Ascending aorta (tissue), 2 donors: ENCODE data around the gene HLA-DRA. TPM values are rescaled to one million over a fixed set of nuclear protein-coding genes. Genes with fewer than 3 reads are reported as not detected.
"Not testable (repeated sequence)": the region's sequence is repeated elsewhere in the genome, so short reads cannot be mapped to it uniquely, and the experiment has no call there.

ENCODE experiments used
- DNase-seq, 2 donors: peaks; one replicate each; pipeline ENCODE4 v3.0.0-alpha.2; 2019; ENCODE audit warnings: low spot score in 2 of 2
- H3K27ac ChIP-seq, 2 donors: fragments of 200-600 bp; sonication (generic); one replicate each; pipeline ENCODE4 v1.5.1; 2016 to 2017; ENCODE audit warnings: mild to moderate bottlenecking in 1 of 2
- H3K27me3 ChIP-seq: fragments of 200-600 bp; sonication (generic); one replicate; pipeline ENCODE4 v1.5.1; 2017
- H3K36me3 ChIP-seq, 2 donors: fragments of 200-600 bp; sonication (generic); one replicate each; pipeline ENCODE4 v1.5.1; 2016
- H3K4me1 ChIP-seq, 2 donors: fragments of 200-600 bp; sonication (generic); one replicate each; pipeline ENCODE4 v1.5.1; 2016 to 2017; ENCODE audit warnings: mild to moderate bottlenecking in 1 of 2
- H3K4me3 ChIP-seq, 2 donors: fragments of 200-600 bp; sonication (generic); one replicate each; pipeline ENCODE4 v1.5.1; 2016 to 2017; ENCODE audit warnings: mild to moderate bottlenecking in 1 of 2
- H3K9me3 ChIP-seq, 2 donors: fragments of 200-600 bp; sonication (generic); one replicate each; pipeline ENCODE4 v1.5.1; 2016
- intact Hi-C: fragments of 100-400 bp; cut with DNase I; formaldehyde crosslinking; loops from one replicate; pipeline ENCODE4 v1.15.1; 2023
- total RNA-seq: library from RNA; depleted of rRNA; stranded (reverse); fragments of >200 nt; gene quantifications from one replicate; pipeline ENCODE4 v1.1.0, GENCODE V29; 2016
- TF ChIP-seq, protein P1 (sequence below), 3 experiments: fragments of 200-600 bp in 2 of 3; fragments of 450-650 bp in 1 of 3; sonication (generic) in 2 of 3; IDR thresholded peaks; one replicate each; pipeline ENCODE4 v1.5.1; 2016 to 2019; ENCODE audit warnings: antibody characterized with exemption in 3 of 3, mild to moderate bottlenecking in 1 of 3, moderate library complexity in 1 of 3

HLA-DRA gene
- total RNA-seq, 1 donor from 2014 or later, result 220 TPM

DNA sequence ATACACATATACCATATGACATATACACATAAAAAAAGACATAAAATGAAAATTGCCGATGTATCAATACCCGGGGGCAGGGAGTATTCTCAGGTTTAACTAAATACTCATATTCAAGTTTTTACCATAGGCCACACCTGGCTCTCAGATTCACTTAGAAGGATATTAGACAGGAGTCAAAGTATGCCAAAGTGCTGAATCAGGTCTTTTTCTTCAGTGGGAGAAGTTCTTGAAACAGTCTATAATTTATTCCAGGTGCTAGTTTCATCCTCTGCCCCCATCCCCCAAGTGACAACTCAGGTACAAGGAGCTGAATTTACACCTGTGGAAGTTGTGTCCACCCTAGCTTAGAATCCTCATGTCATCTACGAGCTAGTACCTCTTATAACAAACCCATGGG is 8.5 kb upstream of the HLA-DRA start:
- Histone ChIP-seq H3K36me3 (no peaks in the 10 kb centered on the region), H3K4me1 (no peaks in the 10 kb centered on the region), H3K9me3 (no peaks in the 10 kb centered on the region), H3K4me3 (no peak overlapping the region), H3K27ac (no peak overlapping the region), H3K27me3 (no peaks in the 10 kb centered on the region)
- intact Hi-C loops, result no loop called here
- TF ChIP-seq, protein P1, sequence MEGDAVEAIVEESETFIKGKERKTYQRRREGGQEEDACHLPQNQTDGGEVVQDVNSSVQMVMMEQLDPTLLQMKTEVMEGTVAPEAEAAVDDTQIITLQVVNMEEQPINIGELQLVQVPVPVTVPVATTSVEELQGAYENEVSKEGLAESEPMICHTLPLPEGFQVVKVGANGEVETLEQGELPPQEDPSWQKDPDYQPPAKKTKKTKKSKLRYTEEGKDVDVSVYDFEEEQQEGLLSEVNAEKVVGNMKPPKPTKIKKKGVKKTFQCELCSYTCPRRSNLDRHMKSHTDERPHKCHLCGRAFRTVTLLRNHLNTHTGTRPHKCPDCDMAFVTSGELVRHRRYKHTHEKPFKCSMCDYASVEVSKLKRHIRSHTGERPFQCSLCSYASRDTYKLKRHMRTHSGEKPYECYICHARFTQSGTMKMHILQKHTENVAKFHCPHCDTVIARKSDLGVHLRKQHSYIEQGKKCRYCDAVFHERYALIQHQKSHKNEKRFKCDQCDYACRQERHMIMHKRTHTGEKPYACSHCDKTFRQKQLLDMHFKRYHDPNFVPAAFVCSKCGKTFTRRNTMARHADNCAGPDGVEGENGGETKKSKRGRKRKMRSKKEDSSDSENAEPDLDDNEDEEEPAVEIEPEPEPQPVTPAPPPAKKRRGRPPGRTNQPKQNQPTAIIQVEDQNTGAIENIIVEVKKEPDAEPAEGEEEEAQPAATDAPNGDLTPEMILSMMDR (IDR thresholded peaks at IDR 0.05), result no peak
- DNase-seq, result no peak

DNA sequence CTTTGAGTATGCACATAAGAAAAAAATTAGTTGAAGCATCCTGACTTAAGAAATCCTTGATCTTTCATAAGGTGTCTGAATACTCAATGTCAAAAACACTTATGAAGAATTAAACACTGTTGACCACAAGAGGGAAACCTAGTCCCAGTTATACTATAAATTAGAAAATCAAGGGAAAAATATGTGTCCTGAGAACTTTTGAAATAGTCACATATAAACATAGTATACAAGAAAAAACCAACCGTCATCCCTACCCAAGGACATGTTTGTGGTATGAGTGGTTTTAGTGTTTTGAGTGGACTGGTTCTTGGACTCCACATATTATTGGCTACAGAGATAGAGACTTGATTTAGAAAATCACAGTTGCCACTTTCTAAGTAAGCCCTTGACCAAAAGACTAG is 7.6 kb upstream of the HLA-DRA start:
- intact Hi-C loops, result loop anchor here (2.0 kb wide), 1 partner anchor 269 kb away; no protein-coding TSS in a partner anchor
- TF ChIP-seq, protein P1 (IDR thresholded peaks at IDR 0.05), result peak; percentile 21 to 46 (median 38)
- no peaks in the 10 kb centered on the region for H3K4me1 ChIP-seq

DNA sequence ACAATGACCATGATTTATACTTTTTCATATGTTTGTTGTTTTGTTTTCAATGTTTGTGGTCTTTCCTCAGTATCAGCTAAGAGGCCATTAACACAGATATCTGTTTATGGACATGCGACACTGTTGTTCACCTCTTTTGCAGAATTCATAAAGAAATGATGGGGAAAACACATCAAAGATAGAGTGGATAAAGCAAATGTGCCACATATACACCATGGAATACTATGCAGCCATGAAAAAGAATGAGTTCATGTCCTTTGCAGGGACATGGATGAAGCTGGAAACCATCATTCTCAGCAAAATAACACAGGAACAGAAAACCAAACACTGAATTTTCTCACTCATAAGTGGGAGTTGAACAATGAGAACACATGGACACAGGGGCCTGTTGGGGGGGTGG is 5.7 kb upstream of the HLA-DRA start:
- DNase-seq, H3K4me3 ChIP-seq, H3K4me1 ChIP-seq, H3K27ac ChIP-seq, H3K36me3 ChIP-seq, H3K27me3 ChIP-seq, H3K9me3 ChIP-seq: not testable (repeated sequence)
- intact Hi-C loops, result loop anchor here (2.0 kb wide), 1 partner anchor 267 kb away; no protein-coding TSS in a partner anchor

More for the DNA sequence above, 7.6 kb upstream of the HLA-DRA start:
- DNase-seq, result no peak
- Histone ChIP-seq H3K27ac (no peak overlapping the region), H3K36me3 (no peaks in the 10 kb centered on the region), H3K27me3 (no peaks in the 10 kb centered on the region), H3K4me3 (no peak overlapping the region), H3K9me3 (no peaks in the 10 kb centered on the region)

DNA sequence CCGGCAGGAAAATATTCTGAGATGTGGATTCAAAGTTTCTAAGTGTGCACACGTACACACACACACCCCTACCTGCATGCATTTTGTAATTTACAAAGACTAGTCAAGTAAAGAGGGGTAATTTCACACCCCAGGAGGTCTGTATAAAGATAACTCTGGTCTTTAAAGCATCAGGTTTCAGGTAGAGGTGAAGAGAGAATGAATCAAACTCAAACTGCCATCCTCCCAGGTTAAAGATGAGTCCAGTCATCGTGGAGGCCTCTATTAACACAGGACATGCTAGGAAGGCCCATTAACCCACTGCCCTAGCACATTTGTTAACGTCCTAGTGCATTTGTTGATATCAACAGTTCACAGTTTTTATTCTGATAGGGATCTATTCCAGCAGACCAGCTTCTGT is 3.5 kb upstream of the HLA-DRA start:
- no peaks in the 10 kb centered on the region for H3K9me3 ChIP-seq
- TF ChIP-seq, protein P1 (IDR thresholded peaks at IDR 0.05), result no peak
- intact Hi-C loops, result no loop called here
- DNase-seq, result no peak
- no peaks in the 10 kb centered on the region for H3K27me3 ChIP-seq
- H3K4me3 ChIP-seq, result no peak overlapping the region
- no peaks in the 10 kb centered on the region for H3K4me1 ChIP-seq
- H3K27ac ChIP-seq, result no peak overlapping the region
- H3K36me3 ChIP-seq, result no peaks in the 10 kb centered on the region

DNA sequence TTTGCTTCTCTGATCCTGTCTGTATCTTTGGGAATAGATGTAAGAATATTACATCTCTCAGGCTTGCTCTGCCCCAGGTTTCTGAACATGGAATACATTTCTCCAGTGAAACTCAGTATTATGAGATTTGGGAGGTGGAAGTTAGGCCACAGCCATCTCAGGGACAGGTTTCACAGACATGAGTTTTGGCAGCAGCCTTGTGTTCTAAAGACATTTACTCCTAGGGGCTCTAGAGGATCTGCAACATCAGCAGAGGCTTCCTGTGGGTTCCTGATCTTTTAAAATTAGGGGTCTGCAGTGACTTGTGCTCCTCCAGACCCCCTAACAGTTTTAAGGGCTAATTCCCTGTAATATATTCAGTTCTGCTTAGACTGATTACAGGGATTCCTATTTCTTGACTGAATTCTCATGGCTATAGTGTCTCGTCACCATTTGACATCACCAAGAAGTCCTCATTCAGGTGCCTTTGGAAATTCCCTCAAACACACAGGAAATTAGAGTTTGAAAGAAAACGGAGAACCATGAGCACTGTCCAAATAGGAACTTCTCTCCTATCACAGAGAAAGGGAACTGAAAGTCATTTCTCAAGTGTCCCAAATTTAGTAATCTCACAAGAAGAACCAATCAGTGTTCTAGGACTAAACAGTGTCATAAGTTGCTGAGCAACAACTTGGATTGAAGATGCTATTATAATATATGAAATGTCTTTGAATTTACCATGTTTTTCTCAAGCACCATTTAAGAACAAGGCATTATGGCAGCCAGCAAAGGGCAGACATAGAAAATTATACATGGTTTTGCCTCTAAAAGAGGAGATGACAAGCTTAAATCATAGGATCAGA is 2.5 kb upstream of the HLA-DRA start:
- H3K4me3 ChIP-seq, result no peak overlapping the region
- H3K36me3 ChIP-seq, result no peaks in the 10 kb centered on the region
- DNase-seq, result no peak
- TF ChIP-seq, protein P1 (IDR thresholded peaks at IDR 0.05), result no peak
- H3K27me3 ChIP-seq, result no peaks in the 10 kb centered on the region
- H3K27ac ChIP-seq, result peak overlapping the region in 1 of 2 donors; percentile 6
- no peaks in the 10 kb centered on the region for H3K9me3 ChIP-seq
- intact Hi-C loops, result no loop called here
- H3K4me1 ChIP-seq, result no peaks in the 10 kb centered on the region

DNA sequence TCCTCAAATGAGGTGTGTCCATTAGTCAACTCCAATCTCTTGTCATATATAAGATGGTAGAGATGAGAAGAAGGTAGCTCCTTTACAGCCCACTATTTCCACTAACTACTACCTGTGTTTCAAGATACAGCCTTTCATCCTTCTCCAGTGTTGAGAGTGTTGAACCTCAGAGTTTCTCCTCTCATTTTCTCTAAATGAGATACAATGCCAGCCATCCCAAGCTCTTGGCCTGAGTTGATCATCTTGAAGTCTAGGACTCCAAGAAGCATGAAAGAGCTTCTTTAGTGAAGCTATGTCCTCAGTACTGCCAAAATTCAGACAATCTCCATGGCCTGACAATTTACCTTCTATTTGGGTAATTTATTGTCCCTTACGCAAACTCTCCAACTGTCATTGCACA is 548 bp upstream of the HLA-DRA start:
- H3K4me1 ChIP-seq, result no peaks in the 10 kb centered on the region
- no peaks in the 10 kb centered on the region for H3K9me3 ChIP-seq
- H3K27ac ChIP-seq, result no peak overlapping the region
- intact Hi-C loops, result no loop called here
- DNase-seq, result no peak
- H3K4me3 ChIP-seq, result no peak overlapping the region
- no peaks in the 10 kb centered on the region for H3K27me3 ChIP-seq
- TF ChIP-seq, protein P1 (IDR thresholded peaks at IDR 0.05), result no peak
- H3K36me3 ChIP-seq, result no peaks in the 10 kb centered on the region
